Measurements from ENCODE around the gene F10. TPM values are rescaled to one million over a fixed set of nuclear protein-coding genes. Genes with fewer than 3 reads are reported as not detected.

Gene F10
- total RNA-seq, 1 donor from 2014 or later, result not detected

DNA sequence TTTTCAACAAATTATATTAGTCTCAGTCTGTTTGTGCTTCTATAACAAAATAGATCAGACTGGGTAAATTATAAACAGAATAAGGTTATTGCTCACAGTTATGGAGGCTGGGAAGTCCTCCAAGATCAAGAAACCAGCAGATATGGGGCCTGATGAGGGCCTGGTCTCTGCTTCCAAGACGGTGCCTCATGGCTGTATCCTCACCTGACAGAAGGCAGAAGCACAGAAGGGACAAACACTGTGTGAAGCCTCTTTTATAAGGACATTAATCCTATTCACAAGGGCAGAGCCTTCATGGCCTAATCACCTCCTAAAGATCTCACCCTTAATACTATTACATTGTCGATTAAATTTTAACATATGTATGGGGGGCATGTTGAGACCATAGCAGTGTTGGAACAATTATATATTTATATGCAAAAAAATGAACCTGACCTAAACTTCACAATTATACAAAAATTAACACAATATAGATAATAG, 12.7 kb downstream of the F10 start:
- Mint-ChIP-seq H3K27me3 (ENCODE audit: insufficient read depth) (peaks cover 45% of the 10 kb centered on the region), H3K4me3 (no peak overlapping the region), H3K4me1 (ENCODE audit: low read depth) (no peaks in the 10 kb centered on the region), H3K36me3 (ENCODE audit: low read depth) (no peaks in the 10 kb centered on the region), H3K27ac (no peak overlapping the region), H3K9me3 (no peaks in the 10 kb centered on the region)
- intact Hi-C loops (cut with micrococcal nuclease), result no loop called here
- DNase-seq (ENCODE audit: low spot score), result no peak

DNA sequence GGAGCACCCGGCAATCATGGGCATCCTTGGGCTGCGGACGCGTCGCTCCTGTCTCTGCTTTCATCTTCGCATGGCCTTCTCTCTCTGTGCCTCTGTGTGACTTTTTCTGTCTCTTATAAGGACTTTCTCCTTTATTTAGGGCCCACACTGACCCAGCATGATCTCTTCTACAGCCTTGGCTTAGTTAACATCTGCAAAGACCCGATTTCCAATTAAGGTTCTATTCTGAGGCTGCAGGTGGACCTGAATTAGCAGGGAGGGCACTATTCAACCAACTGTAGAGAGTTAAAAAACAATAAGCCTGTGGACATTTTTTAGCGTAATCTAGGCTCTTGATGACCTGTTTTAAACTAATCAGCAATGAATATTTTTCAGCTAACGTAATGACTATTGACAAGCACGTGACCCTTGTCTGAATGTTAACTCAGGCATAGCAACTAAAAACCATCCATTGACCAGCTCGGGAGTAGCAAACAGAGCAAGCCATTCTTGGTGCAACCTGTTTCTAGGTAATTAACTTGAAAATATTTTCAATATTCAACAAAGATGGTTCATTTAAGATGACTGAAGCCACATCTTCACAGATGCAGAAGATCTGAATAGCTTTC, 15.2 kb downstream of the F10 start:
- Mint-ChIP-seq H3K4me3 (no peak overlapping the region), H3K27me3 (ENCODE audit: insufficient read depth) (peaks cover 29% of the 10 kb centered on the region), H3K9me3 (no peaks in the 10 kb centered on the region), H3K36me3 (ENCODE audit: low read depth) (no peaks in the 10 kb centered on the region), H3K27ac (no peak overlapping the region), H3K4me1 (ENCODE audit: low read depth) (no peaks in the 10 kb centered on the region)
- DNase-seq (ENCODE audit: low spot score), result no peak
- intact Hi-C loops (cut with micrococcal nuclease), result no loop called here

DNA sequence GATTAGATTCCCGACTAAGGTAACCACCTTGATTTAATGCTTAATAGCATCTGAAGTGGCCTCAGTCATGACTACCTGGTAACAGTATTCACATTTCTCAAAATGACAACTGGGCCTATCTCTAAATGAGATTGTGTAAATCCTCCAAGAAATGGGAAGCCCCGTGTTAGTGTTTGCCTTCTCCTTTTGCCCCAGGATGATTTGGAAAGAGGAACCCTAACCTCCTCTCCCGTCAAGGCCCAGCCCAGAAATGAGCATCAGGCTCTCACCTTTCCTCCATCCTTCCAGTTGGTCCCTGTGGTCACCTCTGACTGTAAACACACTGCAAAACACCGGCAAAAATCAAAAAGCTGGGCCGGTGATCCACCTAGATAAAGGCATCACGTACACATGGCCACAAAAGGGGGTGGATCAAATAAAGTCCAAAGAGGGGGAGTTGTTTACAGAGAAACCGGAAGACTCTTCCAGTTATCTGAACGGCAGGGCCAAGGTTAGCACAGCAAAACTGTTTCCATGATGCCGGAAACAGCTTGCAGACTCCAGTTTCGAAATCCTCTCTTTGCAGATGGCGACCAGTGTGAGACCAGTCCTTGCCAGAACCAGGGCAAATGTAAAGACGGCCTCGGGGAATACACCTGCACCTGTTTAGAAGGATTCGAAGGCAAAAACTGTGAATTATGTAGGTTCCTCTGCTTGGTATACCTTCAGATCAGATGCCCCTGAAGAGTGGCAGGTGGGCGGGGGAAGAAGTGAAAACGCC, 16.4 kb downstream of the F10 start:
- Mint-ChIP-seq H3K27ac (no peak overlapping the region), H3K27me3 (ENCODE audit: insufficient read depth) (peaks cover 19% of the 10 kb centered on the region), H3K9me3 (no peaks in the 10 kb centered on the region), H3K4me1 (ENCODE audit: low read depth) (no peaks in the 10 kb centered on the region), H3K36me3 (ENCODE audit: low read depth) (no peaks in the 10 kb centered on the region), H3K4me3 (no peak overlapping the region)
- intact Hi-C loops (cut with micrococcal nuclease), result no loop called here
- no peak for DNase-seq (ENCODE audit: low spot score)

DNA sequence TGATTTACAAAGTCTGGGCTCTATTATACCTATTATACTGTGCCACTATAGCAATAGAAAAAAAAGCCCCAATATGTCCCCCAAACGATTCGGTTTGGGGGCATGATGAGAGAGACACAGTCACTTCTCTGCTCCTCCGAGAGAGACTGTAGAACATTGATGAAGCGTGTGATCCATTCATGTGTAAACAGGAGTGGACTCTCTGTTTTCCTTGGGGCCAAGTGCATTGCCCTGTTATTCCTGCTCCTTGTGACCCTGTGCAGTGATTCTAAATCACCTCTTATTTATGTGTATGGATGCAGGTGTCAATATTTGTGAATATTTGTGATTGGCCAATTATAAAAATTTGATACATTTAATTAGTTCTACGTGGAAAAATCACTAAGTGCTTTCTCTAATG, 17.0 kb downstream of the F10 start:
- intact Hi-C loops (cut with micrococcal nuclease), result no loop called here
- no peaks in the 10 kb centered on the region for H3K36me3 Mint-ChIP-seq (ENCODE audit: low read depth)
- no peaks in the 10 kb centered on the region for H3K4me1 Mint-ChIP-seq (ENCODE audit: low read depth)
- no peaks in the 10 kb centered on the region for H3K9me3 Mint-ChIP-seq
- no peak for DNase-seq (ENCODE audit: low spot score)
- peaks cover 16% of the 10 kb centered on the region for H3K27me3 Mint-ChIP-seq (ENCODE audit: insufficient read depth)
- no peak overlapping the region for H3K4me3 Mint-ChIP-seq
- no peak overlapping the region for H3K27ac Mint-ChIP-seq

DNA sequence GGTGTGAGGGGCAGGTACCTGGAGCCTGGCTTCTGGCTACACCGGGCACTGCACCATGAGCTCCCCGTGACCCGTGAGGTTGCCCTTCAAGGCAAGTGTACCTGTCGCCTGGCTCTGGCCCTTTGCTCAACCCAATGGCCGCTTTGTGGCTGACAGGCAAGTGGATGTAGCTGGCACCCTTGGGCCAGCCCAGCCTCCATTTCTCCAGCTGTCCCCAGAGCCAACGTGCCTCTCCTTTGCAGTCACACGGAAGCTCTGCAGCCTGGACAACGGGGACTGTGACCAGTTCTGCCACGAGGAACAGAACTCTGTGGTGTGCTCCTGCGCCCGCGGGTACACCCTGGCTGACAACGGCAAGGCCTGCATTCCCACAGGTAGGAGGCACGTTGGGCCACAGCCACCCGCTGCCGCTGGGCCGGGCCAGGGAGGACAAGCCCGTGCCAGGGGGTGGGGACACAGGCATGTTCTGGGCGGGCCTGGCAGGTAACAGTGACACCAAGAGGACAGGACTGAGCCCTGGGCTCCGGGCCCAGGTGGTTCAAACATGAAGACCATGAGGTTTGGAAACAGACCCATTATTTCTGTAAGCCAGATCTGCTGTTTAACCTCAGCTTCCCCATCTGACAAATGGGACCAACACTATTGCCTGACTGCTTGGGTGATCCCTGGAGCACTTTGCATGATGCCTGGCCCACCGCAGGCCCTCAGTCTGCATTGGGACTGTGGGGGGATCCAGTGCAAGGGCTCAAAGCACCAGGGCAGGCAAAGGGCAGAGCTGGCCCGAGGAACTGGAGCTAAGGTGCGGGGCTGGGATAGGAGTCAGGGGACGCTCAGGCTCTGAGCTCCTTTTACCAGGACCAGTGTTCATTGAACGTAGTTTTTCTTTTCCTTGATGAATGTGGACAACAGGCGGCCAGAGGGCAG, 18.3 kb downstream of the F10 start:
- H3K9me3 Mint-ChIP-seq, result no peaks in the 10 kb centered on the region
- no peak overlapping the region for H3K4me3 Mint-ChIP-seq
- intact Hi-C loops (cut with micrococcal nuclease), result no loop called here
- no peak for DNase-seq (ENCODE audit: low spot score)
- H3K4me1 Mint-ChIP-seq (ENCODE audit: low read depth), result no peaks in the 10 kb centered on the region
- no peak overlapping the region for H3K27ac Mint-ChIP-seq
- no peaks in the 10 kb centered on the region for H3K36me3 Mint-ChIP-seq (ENCODE audit: low read depth)
- H3K27me3 Mint-ChIP-seq (ENCODE audit: insufficient read depth), result peaks cover 13% of the 10 kb centered on the region

DNA sequence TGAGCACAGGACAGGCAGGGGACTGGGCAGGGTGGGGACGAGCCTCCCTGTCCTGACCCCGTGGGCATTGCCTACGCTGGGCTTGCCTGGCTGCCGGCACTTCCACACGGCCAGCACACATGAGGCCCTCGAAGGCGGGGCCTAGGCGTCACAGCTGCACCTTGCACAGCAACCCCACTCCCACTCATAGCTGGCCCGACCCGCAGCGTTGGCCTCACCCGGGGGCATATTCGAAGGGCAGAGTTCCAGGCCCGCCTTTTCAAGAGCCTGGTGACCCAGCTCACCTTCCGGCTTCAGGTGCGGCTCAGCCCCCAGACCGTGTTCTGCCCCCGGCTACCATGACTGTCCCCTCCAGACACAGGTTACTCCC, 19.0 kb downstream of the F10 start:
- Mint-ChIP-seq H3K27ac (no peak overlapping the region), H3K27me3 (ENCODE audit: insufficient read depth) (peaks cover 11% of the 10 kb centered on the region), H3K4me3 (no peak overlapping the region), H3K9me3 (no peaks in the 10 kb centered on the region), H3K36me3 (ENCODE audit: low read depth) (no peaks in the 10 kb centered on the region), H3K4me1 (ENCODE audit: low read depth) (no peaks in the 10 kb centered on the region)
- intact Hi-C loops (cut with micrococcal nuclease), result no loop called here
- no peak for DNase-seq (ENCODE audit: low spot score)

DNA sequence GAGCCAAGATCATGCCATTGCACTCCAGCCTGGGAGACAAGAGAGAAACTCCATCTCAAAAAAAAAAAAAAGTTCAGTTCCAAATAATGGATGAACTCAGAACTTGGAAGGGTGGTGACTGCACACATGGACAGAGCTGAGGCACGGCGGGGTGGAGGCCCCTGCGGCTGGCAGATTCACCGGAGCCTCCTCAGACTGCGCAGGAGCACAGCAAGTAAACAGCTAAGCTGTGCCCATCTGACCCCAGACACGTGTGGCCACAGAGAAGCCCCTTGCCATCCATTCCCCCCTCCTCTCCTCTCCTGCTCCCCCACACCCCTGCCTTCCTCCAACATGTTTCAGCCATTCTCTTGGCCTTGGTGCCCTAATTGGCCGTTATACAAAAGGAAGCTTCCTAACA, 20.3 kb downstream of the F10 start:
- H3K36me3 Mint-ChIP-seq (ENCODE audit: low read depth), result no peaks in the 10 kb centered on the region

DNA sequence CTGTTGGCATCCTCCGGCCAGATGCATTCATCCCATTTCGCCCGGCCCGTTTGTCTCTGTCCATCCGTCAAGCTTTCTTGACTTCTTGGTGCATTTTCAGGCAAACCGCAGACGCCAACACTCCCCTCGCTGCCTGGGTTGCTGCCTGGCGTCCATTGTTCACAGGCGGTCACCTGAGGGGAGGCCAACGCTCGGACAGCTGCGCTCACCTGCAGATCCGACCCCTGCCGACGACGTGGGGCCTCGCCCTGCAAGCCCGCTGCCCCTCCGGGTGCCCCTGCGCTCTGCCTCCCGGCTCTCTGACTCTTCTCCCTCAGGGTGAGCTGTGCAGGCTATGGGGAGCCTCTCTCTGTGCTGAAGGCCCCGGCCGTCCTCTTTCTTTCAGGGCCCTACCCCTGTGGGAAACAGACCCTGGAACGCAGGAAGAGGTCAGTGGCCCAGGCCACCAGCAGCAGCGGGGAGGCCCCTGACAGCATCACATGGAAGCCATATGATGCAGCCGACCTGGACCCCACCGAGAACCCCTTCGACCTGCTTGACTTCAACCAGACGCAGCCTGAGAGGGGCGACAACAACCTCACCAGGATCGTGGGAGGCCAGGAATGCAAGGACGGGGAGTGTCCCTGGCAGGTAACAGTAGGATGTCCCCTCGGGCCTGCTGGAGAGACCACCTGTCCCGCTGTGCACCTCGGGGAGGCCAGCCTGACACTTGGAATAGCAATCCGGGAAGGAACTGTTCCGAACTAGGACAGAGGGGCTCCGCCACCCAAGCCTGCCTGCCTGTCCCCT, 21.1 kb downstream of the F10 start:
- H3K27me3 Mint-ChIP-seq (ENCODE audit: insufficient read depth), result peaks cover 11% of the 10 kb centered on the region
- H3K4me3 Mint-ChIP-seq, result no peak overlapping the region
- no peaks in the 10 kb centered on the region for H3K9me3 Mint-ChIP-seq
- no peaks in the 10 kb centered on the region for H3K4me1 Mint-ChIP-seq (ENCODE audit: low read depth)
- H3K27ac Mint-ChIP-seq, result no peak overlapping the region
- intact Hi-C loops (cut with micrococcal nuclease), result no loop called here
- DNase-seq (ENCODE audit: low spot score), result no peak
- no peaks in the 10 kb centered on the region for H3K36me3 Mint-ChIP-seq (ENCODE audit: low read depth)

More for the DNA sequence above, 20.3 kb downstream of the F10 start:
- Mint-ChIP-seq H3K9me3 (no peaks in the 10 kb centered on the region), H3K4me3 (no peak overlapping the region), H3K4me1 (ENCODE audit: low read depth) (no peaks in the 10 kb centered on the region), H3K27me3 (ENCODE audit: insufficient read depth) (peaks cover 11% of the 10 kb centered on the region), H3K27ac (no peak overlapping the region)
- intact Hi-C loops (cut with micrococcal nuclease), result no loop called here
- DNase-seq (ENCODE audit: low spot score), result no peak

DNA sequence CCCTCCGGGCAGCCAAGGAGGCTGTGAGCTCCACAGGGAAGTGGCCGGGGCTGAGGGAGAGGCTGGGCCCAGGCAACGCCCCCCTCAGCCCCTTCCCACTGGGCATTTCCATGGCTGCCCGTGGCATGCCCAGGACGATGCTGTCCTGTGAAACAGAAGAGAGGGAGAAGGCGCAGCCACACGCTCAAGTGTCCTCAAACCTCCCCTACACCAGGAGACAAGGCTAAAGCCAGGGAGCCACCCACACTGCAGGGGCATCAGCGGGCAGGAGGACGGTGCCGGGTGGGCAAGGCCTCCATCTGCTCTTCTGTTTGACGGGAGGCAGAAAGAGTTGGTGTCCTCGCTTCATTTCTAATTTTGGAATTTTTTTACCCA, 21.6 kb downstream of the F10 start:
- Mint-ChIP-seq H3K27me3 (ENCODE audit: insufficient read depth) (peaks cover 8% of the 10 kb centered on the region), H3K9me3 (no peaks in the 10 kb centered on the region), H3K4me3 (no peak overlapping the region), H3K36me3 (ENCODE audit: low read depth) (no peaks in the 10 kb centered on the region), H3K27ac (no peak overlapping the region), H3K4me1 (ENCODE audit: low read depth) (no peaks in the 10 kb centered on the region)
- no peak for DNase-seq (ENCODE audit: low spot score)
- intact Hi-C loops (cut with micrococcal nuclease), result no loop called here

DNA sequence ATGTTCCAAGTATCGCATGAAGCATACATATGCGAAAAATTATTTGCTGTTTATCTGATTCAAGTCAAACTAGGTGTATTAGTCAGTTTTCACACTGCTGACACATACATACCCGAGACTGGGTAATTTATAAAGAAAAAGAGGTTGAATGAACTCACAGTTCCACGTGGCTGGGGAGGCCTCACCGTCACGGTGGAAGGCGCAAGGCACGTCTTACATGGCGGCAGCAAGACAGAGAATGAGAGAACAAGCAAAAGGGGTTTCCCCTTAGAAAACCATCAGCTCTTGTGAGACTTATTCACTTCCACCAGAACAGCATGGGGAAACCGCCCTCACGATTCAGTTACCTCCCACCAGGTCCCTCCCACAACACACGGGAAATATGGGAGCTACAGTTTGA, 22.9 kb downstream of the F10 start:
- H3K27me3 Mint-ChIP-seq (ENCODE audit: insufficient read depth), result peaks cover 10% of the 10 kb centered on the region
- DNase-seq (ENCODE audit: low spot score), result no peak
- H3K27ac Mint-ChIP-seq, result no peak overlapping the region
- no peak overlapping the region for H3K4me3 Mint-ChIP-seq
- H3K36me3 Mint-ChIP-seq (ENCODE audit: low read depth), result no peaks in the 10 kb centered on the region
- H3K9me3 Mint-ChIP-seq, result no peaks in the 10 kb centered on the region
- H3K4me1 Mint-ChIP-seq (ENCODE audit: low read depth), result no peaks in the 10 kb centered on the region
- intact Hi-C loops (cut with micrococcal nuclease), result no loop called here

DNA sequence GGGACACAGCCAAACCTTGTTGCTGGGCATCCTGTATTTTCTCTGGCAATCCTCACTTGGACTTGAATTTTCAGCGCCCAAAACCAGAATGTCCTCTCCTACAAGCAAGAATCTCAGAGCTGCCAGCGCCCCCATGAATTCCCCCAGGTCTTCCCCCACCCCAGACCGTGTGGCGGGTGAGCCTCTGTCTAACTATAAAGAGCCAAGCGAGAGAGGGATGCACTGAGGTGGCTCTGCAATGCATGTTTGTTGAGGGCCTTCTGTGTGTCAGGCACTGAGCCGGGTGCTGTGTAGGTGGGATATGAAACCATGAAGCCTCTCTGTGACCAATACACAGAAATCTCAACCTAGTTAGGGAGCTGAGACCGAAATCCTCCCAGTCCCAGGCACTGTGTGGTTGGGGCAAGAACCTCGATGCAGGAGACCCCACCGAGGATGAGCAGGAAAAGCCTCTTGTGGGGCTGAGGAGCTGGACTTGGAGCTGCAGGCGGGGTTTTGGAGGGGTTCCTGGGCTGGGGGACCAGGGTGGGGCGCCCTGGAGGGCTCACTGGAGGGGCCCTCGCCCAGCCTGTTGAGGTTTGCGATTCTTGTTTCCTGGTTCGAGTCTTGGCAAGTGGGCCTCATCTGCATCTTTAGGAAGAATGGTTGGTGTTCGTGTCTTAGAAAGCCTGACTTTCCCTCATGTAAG, 23.5 kb downstream of the F10 start:
- no peak overlapping the region for H3K27ac Mint-ChIP-seq
- no peak overlapping the region for H3K4me3 Mint-ChIP-seq
- no peaks in the 10 kb centered on the region for H3K9me3 Mint-ChIP-seq
- no peaks in the 10 kb centered on the region for H3K36me3 Mint-ChIP-seq (ENCODE audit: low read depth)
- intact Hi-C loops (cut with micrococcal nuclease), result no loop called here
- no peaks in the 10 kb centered on the region for H3K4me1 Mint-ChIP-seq (ENCODE audit: low read depth)
- DNase-seq (ENCODE audit: low spot score), result no peak
- H3K27me3 Mint-ChIP-seq (ENCODE audit: insufficient read depth), result peaks cover 11% of the 10 kb centered on the region

DNA sequence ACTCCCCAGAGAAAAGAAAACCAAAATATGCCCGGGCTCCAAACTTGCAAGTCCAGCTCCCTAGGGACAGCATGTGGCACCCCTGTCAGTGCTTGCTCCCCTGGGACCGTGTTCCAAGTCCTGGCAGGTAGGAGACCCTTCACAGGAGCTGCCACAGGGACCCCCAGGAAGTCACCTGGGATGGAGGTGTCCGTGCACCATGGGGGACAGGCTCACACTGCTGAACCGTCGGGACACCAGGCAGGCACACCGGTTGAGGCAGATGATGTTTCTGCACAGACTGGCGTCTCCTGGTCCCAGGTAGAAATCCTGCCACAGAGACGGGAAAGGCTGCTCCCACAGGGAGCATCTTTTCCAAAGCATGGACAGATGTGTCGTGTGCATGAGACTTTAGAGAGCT, 24.2 kb downstream of the F10 start:
- DNase-seq (ENCODE audit: low spot score), result no peak
- no peaks in the 10 kb centered on the region for H3K4me1 Mint-ChIP-seq (ENCODE audit: low read depth)
- no peaks in the 10 kb centered on the region for H3K9me3 Mint-ChIP-seq
- no peak overlapping the region for H3K27ac Mint-ChIP-seq
- no peak overlapping the region for H3K4me3 Mint-ChIP-seq
- peaks cover 16% of the 10 kb centered on the region for H3K27me3 Mint-ChIP-seq (ENCODE audit: insufficient read depth)
- no peaks in the 10 kb centered on the region for H3K36me3 Mint-ChIP-seq (ENCODE audit: low read depth)
- intact Hi-C loops (cut with micrococcal nuclease), result no loop called here
